DOHH2 (cell line): Measurements from ENCODE around the gene CARD14.

Experiments used
- EZH2phosphoT487 ChIP-seq: fragments of 200-600 bp; sonication (generic); IDR thresholded peaks from 2 replicates; pipeline ENCODE4 v1.6.1; 2017; ENCODE audit warnings: borderline replicate concordance, mild to moderate bottlenecking, antibody characterized with exemption, low read length, moderate library complexity, mixed read lengths
- TF ChIP-seq, protein P1 (sequence below): fragments of 200-600 bp; sonication (generic); IDR thresholded peaks from one replicate; pipeline ENCODE4 v1.5.1; 2014; ENCODE audit warnings: antibody characterized with exemption, mild to moderate bottlenecking, low read depth, low read length; ENCODE audit not compliant: poor library complexity, severe bottlenecking

DNA sequence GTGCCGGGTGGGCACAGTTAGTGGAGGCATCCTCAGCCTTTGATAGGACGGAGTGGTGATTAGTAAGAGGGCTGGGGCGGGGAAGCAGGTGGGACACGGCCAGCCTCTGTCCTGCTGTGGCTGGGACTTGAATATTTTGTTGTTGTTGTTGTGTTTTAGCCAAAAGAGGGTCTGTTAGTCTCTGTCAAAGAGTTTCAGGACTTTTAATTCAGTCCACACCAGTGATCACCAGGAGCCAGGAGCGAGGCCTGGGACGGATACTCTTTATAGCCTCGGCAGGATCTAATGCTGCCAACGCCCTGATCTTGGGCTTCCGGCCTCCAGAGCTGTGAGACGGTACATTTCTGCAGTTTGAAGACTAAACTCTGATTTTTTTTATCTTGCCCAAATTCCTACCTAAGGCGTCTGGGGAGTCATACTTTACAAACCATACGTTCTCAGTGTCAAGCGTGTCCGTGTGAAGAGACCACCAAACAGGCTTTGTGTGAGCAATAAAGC is 87.9 kb downstream of the CARD14 start:
- TF ChIP-seq, protein P1, sequence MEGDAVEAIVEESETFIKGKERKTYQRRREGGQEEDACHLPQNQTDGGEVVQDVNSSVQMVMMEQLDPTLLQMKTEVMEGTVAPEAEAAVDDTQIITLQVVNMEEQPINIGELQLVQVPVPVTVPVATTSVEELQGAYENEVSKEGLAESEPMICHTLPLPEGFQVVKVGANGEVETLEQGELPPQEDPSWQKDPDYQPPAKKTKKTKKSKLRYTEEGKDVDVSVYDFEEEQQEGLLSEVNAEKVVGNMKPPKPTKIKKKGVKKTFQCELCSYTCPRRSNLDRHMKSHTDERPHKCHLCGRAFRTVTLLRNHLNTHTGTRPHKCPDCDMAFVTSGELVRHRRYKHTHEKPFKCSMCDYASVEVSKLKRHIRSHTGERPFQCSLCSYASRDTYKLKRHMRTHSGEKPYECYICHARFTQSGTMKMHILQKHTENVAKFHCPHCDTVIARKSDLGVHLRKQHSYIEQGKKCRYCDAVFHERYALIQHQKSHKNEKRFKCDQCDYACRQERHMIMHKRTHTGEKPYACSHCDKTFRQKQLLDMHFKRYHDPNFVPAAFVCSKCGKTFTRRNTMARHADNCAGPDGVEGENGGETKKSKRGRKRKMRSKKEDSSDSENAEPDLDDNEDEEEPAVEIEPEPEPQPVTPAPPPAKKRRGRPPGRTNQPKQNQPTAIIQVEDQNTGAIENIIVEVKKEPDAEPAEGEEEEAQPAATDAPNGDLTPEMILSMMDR: no peak
- no peak for TF ChIP-seq EZH2phosphoT487
